ENCODE measurements around the gene DUSP5. TPM values are rescaled to one million over a fixed set of nuclear protein-coding genes. Genes with fewer than 3 reads are reported as not detected.
A peak's percentile ranks its signal among the peaks of the same experiment; 100 is the strongest.

Gene DUSP5
- total and polyA plus RNA-seq, 2 experiments from 2014 or later, result 49.6 to 60.7 TPM

GRCh38 chr10:110501142-110501937 is 3.6 kb downstream of the DUSP5 start:
- no peak overlapping the region for H3K4me3 ChIP-seq
- no peaks in the 10 kb centered on the region for H3K36me3 ChIP-seq (replicated peaks; ENCODE audit: insufficient read depth, low read depth)
- DNase-seq (ENCODE audit: low spot score), result peak; percentile 92
- H3K79me2 ChIP-seq, result peaks cover 12% of the 10 kb centered on the region
- peak overlapping the region; percentile 86 for H3K4me2 ChIP-seq
- H3K9me3 ChIP-seq (ENCODE audit: low read depth), result no peaks in the 10 kb centered on the region
- H3K27me3 ChIP-seq, result peaks cover 16% of the 10 kb centered on the region
- H2AFZ ChIP-seq, result no peak overlapping the region
- peak overlapping the region; percentile 53 for H3K27ac ChIP-seq
- WGBS (ENCODE audit: low lambda C conversion rate, missing lambda C conversion rate), result 28% methylated on average over 9 of the region's 9 CpGs
- no peaks in the 10 kb centered on the region for H3K9me2 ChIP-seq (replicated peaks; ENCODE audit: insufficient read depth)
- TF ChIP-seq EZH2 (IDR thresholded peaks at IDR 0.05; ENCODE audit: borderline replicate concordance), result no peak
- no peak for TF ChIP-seq CTCF (IDR thresholded peaks at IDR 0.05; ENCODE audit: poor library complexity)
- TF ChIP-seq EZH2phosphoT487 (IDR thresholded peaks at IDR 0.05; ENCODE audit: low read depth, severe bottlenecking, unreplicated experiment), result no peak
- peaks cover 39% of the 10 kb centered on the region for H3K4me1 ChIP-seq (ENCODE audit: insufficient read depth)
- peaks cover 3% of the 10 kb centered on the region for H4K20me1 ChIP-seq (ENCODE audit: insufficient read depth, poor library complexity, severe bottlenecking)

- Histone ChIP-seq H4K20me1 (ENCODE audit: insufficient read depth, poor library complexity, severe bottlenecking) (peaks cover 3% of the 10 kb centered on the region), H3K4me3 (no peak overlapping the region), H3K27me3 (peaks cover 16% of the 10 kb centered on the region), H3K27ac (peak overlapping the region; percentile 45), H3K36me3 (replicated peaks; ENCODE audit: insufficient read depth, low read depth) (no peaks in the 10 kb centered on the region), H3K9me2 (replicated peaks; ENCODE audit: insufficient read depth) (no peaks in the 10 kb centered on the region), H3K79me2 (peaks cover 12% of the 10 kb centered on the region), H3K4me2 (peak overlapping the region; percentile 86), H3K4me1 (ENCODE audit: insufficient read depth) (peaks cover 32% of the 10 kb centered on the region), H3K9me3 (ENCODE audit: low read depth) (no peaks in the 10 kb centered on the region), H2AFZ (no peak overlapping the region)
- DNase-seq (ENCODE audit: low spot score), result no peak
- TF ChIP-seq EZH2phosphoT487 (IDR thresholded peaks at IDR 0.05; ENCODE audit: low read depth, severe bottlenecking, unreplicated experiment) (no peak), EZH2 (IDR thresholded peaks at IDR 0.05; ENCODE audit: borderline replicate concordance) (no peak)
- 63% methylated on average over 6 of the region's 6 CpGs for WGBS (ENCODE audit: low lambda C conversion rate, missing lambda C conversion rate)
These were observed 4.6 kb downstream of the DUSP5 start for GRCh38 chr10:110502072-110502845.

- Histone ChIP-seq H3K9me2 (replicated peaks; ENCODE audit: insufficient read depth) (no peaks in the 10 kb centered on the region), H4K20me1 (ENCODE audit: insufficient read depth, poor library complexity, severe bottlenecking) (peaks cover 3% of the 10 kb centered on the region), H3K27ac (peak overlapping the region; percentile 45), H3K4me1 (ENCODE audit: insufficient read depth) (peaks cover 32% of the 10 kb centered on the region), H3K36me3 (replicated peaks; ENCODE audit: insufficient read depth, low read depth) (no peaks in the 10 kb centered on the region), H3K27me3 (peaks cover 16% of the 10 kb centered on the region), H3K4me2 (peak overlapping the region; percentile 86), H3K4me3 (no peak overlapping the region), H3K9me3 (ENCODE audit: low read depth) (no peaks in the 10 kb centered on the region), H3K79me2 (peaks cover 12% of the 10 kb centered on the region), H2AFZ (no peak overlapping the region)
- DNase-seq (ENCODE audit: low spot score), result peak; percentile 57
- WGBS (ENCODE audit: low lambda C conversion rate, missing lambda C conversion rate), result 39% methylated on average over 3 of the region's 3 CpGs
- no peak for TF ChIP-seq EZH2 (IDR thresholded peaks at IDR 0.05; ENCODE audit: borderline replicate concordance)
- no peak for TF ChIP-seq CTCF (IDR thresholded peaks at IDR 0.05; ENCODE audit: poor library complexity)
- no peak for TF ChIP-seq EZH2phosphoT487 (IDR thresholded peaks at IDR 0.05; ENCODE audit: low read depth, severe bottlenecking, unreplicated experiment)
These were observed 5.2 kb downstream of the DUSP5 start for GRCh38 chr10:110502851-110503301.
